ENCODE measurements around the gene CRMP1.

CRMP1 gene

DNA sequence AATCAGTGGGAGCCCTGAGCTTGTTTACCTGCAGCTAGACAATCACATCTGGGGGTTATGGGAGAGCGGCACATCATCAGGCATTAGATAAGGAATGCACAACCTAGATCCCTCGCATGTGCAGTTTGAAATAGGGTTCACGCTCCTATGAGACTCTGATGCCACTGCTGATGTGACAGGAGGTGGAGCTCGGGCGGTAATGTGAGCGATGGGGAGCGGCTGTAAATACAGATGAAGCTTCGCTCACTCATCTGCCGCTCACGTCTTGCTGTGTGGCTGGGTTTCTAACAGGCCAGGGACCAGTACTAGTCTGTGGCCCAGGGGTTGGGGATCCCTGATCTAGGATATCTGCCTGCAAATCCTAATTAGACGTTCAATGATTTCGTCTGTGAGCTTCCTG is 90.3 kb downstream of the CRMP1 start:
- 98% methylated on average over 12 of the region's 12 CpGs for WGBS
- H3K4me1 ChIP-seq (ENCODE audit: control insufficient read depth, insufficient read depth, low read depth, low read length): peaks cover 2% of the 10 kb centered on the region
- no peak for DNase-seq
- H4K8ac ChIP-seq (ENCODE audit: low read length): no peak overlapping the region
- H3K27ac ChIP-seq (ENCODE audit: low read length, poor library complexity, severe bottlenecking): no peak overlapping the region
- no peak overlapping the region for H2BK12ac ChIP-seq (ENCODE audit: low read length in 2 of 2)
- H3K23ac ChIP-seq (ENCODE audit: low read length in 2 of 2): no peak overlapping the region
- H2BK5ac ChIP-seq (ENCODE audit: low read depth, low read length, poor library complexity, severe bottlenecking): no peak overlapping the region
- no peak overlapping the region for H3K4ac ChIP-seq (ENCODE audit: low read depth in 1 of 2, low read length in 2 of 2)
- H3K4me2 ChIP-seq (ENCODE audit: low read length, poor library complexity, severe bottlenecking): no peak overlapping the region
- no peak overlapping the region for H2AK5ac ChIP-seq (ENCODE audit: low read length, severe bottlenecking)
- peaks cover 73 to 95% of the 10 kb centered on the region in 2 experiments for H3K36me3 ChIP-seq (ENCODE audit: control insufficient read depth in 1 of 2, insufficient read depth in 2 of 2, low read depth in 1 of 2, low read length in 2 of 2)
- no peak overlapping the region for H4K91ac ChIP-seq (ENCODE audit: low read length)
- no peak overlapping the region for H2BK15ac ChIP-seq (ENCODE audit: low read depth, poor library complexity, severe bottlenecking)
- no peak overlapping the region for H3K18ac ChIP-seq (ENCODE audit: low read depth in 1 of 2, low read length in 2 of 2)
- no peak overlapping the region for H3K4me3 ChIP-seq (ENCODE audit: insufficient read depth in 1 of 2, low read depth in 1 of 2, low read length in 2 of 2)
- H3K79me1 ChIP-seq (replicated peaks; ENCODE audit: low read length, poor library complexity, severe bottlenecking): peaks cover 27% of the 10 kb centered on the region
- no peaks in the 10 kb centered on the region for H3K9me3 ChIP-seq (ENCODE audit: control insufficient read depth, low read length)
- no peak overlapping the region for H3K14ac ChIP-seq (ENCODE audit: low read length in 2 of 2)
- H2BK120ac ChIP-seq (ENCODE audit: low read depth, low read length): no peak overlapping the region
- no peak overlapping the region for H2AFZ ChIP-seq (ENCODE audit: low read depth, low read length)
- no peak overlapping the region for H3K9ac ChIP-seq (ENCODE audit: low read length)
- no peaks in the 10 kb centered on the region for H3K27me3 ChIP-seq (ENCODE audit: control insufficient read depth in 1 of 2, insufficient read depth in 1 of 2, low read length in 2 of 2)

DNA sequence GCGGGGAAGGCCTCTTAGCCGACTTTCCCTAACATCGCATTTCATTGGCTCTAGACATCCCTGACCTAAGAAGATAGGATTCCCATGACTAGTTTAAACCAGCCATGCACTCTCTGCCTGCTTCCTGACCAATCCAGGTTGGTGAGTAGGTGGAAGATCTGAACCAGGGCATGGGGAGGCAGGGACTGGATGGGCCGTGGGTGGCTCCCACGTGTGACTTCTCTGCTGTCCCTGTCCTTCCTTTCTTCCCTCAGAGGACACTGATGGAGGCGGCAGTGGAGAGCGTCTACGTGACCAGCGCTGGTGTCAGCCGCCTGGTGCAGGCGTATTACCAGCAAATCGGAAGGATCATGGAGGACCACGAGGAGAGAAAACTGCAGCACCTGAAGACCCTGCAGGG is 91.2 kb downstream of the CRMP1 start:
- H4K8ac ChIP-seq (ENCODE audit: low read length): no peak overlapping the region
- H2BK5ac ChIP-seq (ENCODE audit: low read depth, low read length, poor library complexity, severe bottlenecking): no peak overlapping the region
- H2BK15ac ChIP-seq (ENCODE audit: low read depth, poor library complexity, severe bottlenecking): no peak overlapping the region
- WGBS: over 99% methylated on average over 10 of the region's 13 CpGs
- H3K36me3 ChIP-seq (ENCODE audit: control insufficient read depth in 1 of 2, insufficient read depth in 2 of 2, low read depth in 1 of 2, low read length in 2 of 2): peaks cover 74 to 95% of the 10 kb centered on the region in 2 experiments
- no peak overlapping the region for H2AFZ ChIP-seq (ENCODE audit: low read depth, low read length)
- H3K79me1 ChIP-seq (replicated peaks; ENCODE audit: low read length, poor library complexity, severe bottlenecking): peaks cover 29% of the 10 kb centered on the region
- no peak overlapping the region for H3K9ac ChIP-seq (ENCODE audit: low read length)
- peaks cover 1% of the 10 kb centered on the region for H3K4me1 ChIP-seq (ENCODE audit: control insufficient read depth, insufficient read depth, low read depth, low read length)
- DNase-seq: no peak
- no peak overlapping the region for H2AK5ac ChIP-seq (ENCODE audit: low read length, severe bottlenecking)
- no peaks in the 10 kb centered on the region for H3K9me3 ChIP-seq (ENCODE audit: control insufficient read depth, low read length)
- no peak overlapping the region for H3K4ac ChIP-seq (ENCODE audit: low read depth in 1 of 2, low read length in 2 of 2)
- no peak overlapping the region for H3K23ac ChIP-seq (ENCODE audit: low read length in 2 of 2)
- no peak overlapping the region for H3K4me2 ChIP-seq (ENCODE audit: low read length, poor library complexity, severe bottlenecking)
- H3K27ac ChIP-seq (ENCODE audit: low read length, poor library complexity, severe bottlenecking): no peak overlapping the region
- H4K91ac ChIP-seq (ENCODE audit: low read length): no peak overlapping the region
- no peak overlapping the region for H3K4me3 ChIP-seq (ENCODE audit: insufficient read depth in 1 of 2, low read depth in 1 of 2, low read length in 2 of 2)
- no peak overlapping the region for H3K18ac ChIP-seq (ENCODE audit: low read depth in 1 of 2, low read length in 2 of 2)
- H3K14ac ChIP-seq (ENCODE audit: low read length in 2 of 2): no peak overlapping the region
- no peak overlapping the region for H2BK120ac ChIP-seq (ENCODE audit: low read depth, low read length)
- H3K27me3 ChIP-seq (ENCODE audit: control insufficient read depth in 1 of 2, insufficient read depth in 1 of 2, low read length in 2 of 2): no peaks in the 10 kb centered on the region
- no peak overlapping the region for H2BK12ac ChIP-seq (ENCODE audit: low read length in 2 of 2)

DNA sequence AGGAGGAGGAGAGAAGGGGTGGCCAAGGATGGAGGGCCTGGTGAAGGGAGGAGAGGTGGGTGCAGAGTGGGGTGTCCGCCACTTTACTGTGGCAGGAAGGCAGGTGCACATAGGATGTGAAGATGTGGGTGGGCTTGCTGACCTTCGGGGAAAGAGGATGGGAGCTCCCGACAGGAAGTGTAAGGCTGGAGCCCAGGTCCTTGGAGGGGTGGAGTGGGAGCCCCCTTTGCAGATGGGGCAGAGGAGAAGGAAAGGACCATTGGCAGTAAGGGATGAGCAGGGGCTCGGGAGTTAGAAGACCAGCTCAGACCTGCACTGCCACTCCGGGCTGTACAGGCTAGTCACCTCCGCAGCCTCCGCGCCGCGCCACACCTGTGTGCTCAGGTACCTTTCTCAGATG is 92.4 kb downstream of the CRMP1 start:
- Histone ChIP-seq H3K9me3 (ENCODE audit: control insufficient read depth, low read length) (no peaks in the 10 kb centered on the region), H4K8ac (ENCODE audit: low read length) (no peak overlapping the region)

GRCh38 chr4:5799406-5799805 is 93.5 kb downstream of the CRMP1 start:
- H3K4me1 ChIP-seq (ENCODE audit: control insufficient read depth, insufficient read depth, low read depth, low read length): peaks cover 1% of the 10 kb centered on the region
- H2AK5ac ChIP-seq (ENCODE audit: low read length, severe bottlenecking): no peak overlapping the region
- no peak overlapping the region for H2BK12ac ChIP-seq (ENCODE audit: low read length in 2 of 2)
- no peak overlapping the region for H3K4me3 ChIP-seq (ENCODE audit: insufficient read depth in 1 of 2, low read depth in 1 of 2, low read length in 2 of 2)
- no peak overlapping the region for H3K27ac ChIP-seq (ENCODE audit: low read length, poor library complexity, severe bottlenecking)
- H2BK15ac ChIP-seq (ENCODE audit: low read depth, poor library complexity, severe bottlenecking): no peak overlapping the region
- no peaks in the 10 kb centered on the region for H3K27me3 ChIP-seq (ENCODE audit: control insufficient read depth in 1 of 2, insufficient read depth in 1 of 2, low read length in 2 of 2)
- peaks cover 19% of the 10 kb centered on the region for H3K79me1 ChIP-seq (replicated peaks; ENCODE audit: low read length, poor library complexity, severe bottlenecking)
- no peak overlapping the region for H3K14ac ChIP-seq (ENCODE audit: low read length in 2 of 2)
- H3K23ac ChIP-seq (ENCODE audit: low read length in 2 of 2): no peak overlapping the region
- no peak overlapping the region for H3K18ac ChIP-seq (ENCODE audit: low read depth in 1 of 2, low read length in 2 of 2)
- no peak overlapping the region for H3K4ac ChIP-seq (ENCODE audit: low read depth in 1 of 2, low read length in 2 of 2)
- H3K36me3 ChIP-seq (ENCODE audit: control insufficient read depth in 1 of 2, insufficient read depth in 2 of 2, low read depth in 1 of 2, low read length in 2 of 2): peaks cover 73 to 95% of the 10 kb centered on the region in 2 experiments
- no peak overlapping the region for H4K8ac ChIP-seq (ENCODE audit: low read length)
- H3K4me2 ChIP-seq (ENCODE audit: low read length, poor library complexity, severe bottlenecking): no peak overlapping the region
- DNase-seq: no peak
- no peak overlapping the region for H2BK5ac ChIP-seq (ENCODE audit: low read depth, low read length, poor library complexity, severe bottlenecking)
- H4K91ac ChIP-seq (ENCODE audit: low read length): no peak overlapping the region
- 90% methylated on average over 11 of the region's 11 CpGs for whole genome bisulfite sequencing
- H2AFZ ChIP-seq (ENCODE audit: low read depth, low read length): no peak overlapping the region
- no peak overlapping the region for H3K9ac ChIP-seq (ENCODE audit: low read length)
- no peaks in the 10 kb centered on the region for H3K9me3 ChIP-seq (ENCODE audit: control insufficient read depth, low read length)
- H2BK120ac ChIP-seq (ENCODE audit: low read depth, low read length): no peak overlapping the region

More for the DNA sequence above, 92.4 kb downstream of the CRMP1 start:
- no peak overlapping the region for H2AK5ac ChIP-seq (ENCODE audit: low read length, severe bottlenecking)
- no peak overlapping the region for H3K18ac ChIP-seq (ENCODE audit: low read depth in 1 of 2, low read length in 2 of 2)
- peaks cover 1% of the 10 kb centered on the region for H3K4me1 ChIP-seq (ENCODE audit: control insufficient read depth, insufficient read depth, low read depth, low read length)
- no peak overlapping the region for H3K14ac ChIP-seq (ENCODE audit: low read length in 2 of 2)
- H3K4ac ChIP-seq (ENCODE audit: low read depth in 1 of 2, low read length in 2 of 2): no peak overlapping the region
- H2AFZ ChIP-seq (ENCODE audit: low read depth, low read length): no peak overlapping the region
- DNase-seq: no peak
- H2BK15ac ChIP-seq (ENCODE audit: low read depth, poor library complexity, severe bottlenecking): no peak overlapping the region
- 97% methylated on average over 6 of the region's 10 CpGs for WGBS
- H3K27me3 ChIP-seq (ENCODE audit: control insufficient read depth in 1 of 2, insufficient read depth in 1 of 2, low read length in 2 of 2): no peaks in the 10 kb centered on the region
- peaks cover 29% of the 10 kb centered on the region for H3K79me1 ChIP-seq (replicated peaks; ENCODE audit: low read length, poor library complexity, severe bottlenecking)
- H3K4me3 ChIP-seq (ENCODE audit: insufficient read depth in 1 of 2, low read depth in 1 of 2, low read length in 2 of 2): peak overlapping the region in 1 of 2 experiments; percentile 7
- peaks cover 77 to 97% of the 10 kb centered on the region in 2 experiments for H3K36me3 ChIP-seq (ENCODE audit: control insufficient read depth in 1 of 2, insufficient read depth in 2 of 2, low read depth in 1 of 2, low read length in 2 of 2)
- no peak overlapping the region for H2BK12ac ChIP-seq (ENCODE audit: low read length in 2 of 2)
- H4K91ac ChIP-seq (ENCODE audit: low read length): no peak overlapping the region
- no peak overlapping the region for H2BK120ac ChIP-seq (ENCODE audit: low read depth, low read length)
- no peak overlapping the region for H3K27ac ChIP-seq (ENCODE audit: low read length, poor library complexity, severe bottlenecking)
- no peak overlapping the region for H3K23ac ChIP-seq (ENCODE audit: low read length in 2 of 2)
- H3K9ac ChIP-seq (ENCODE audit: low read length): no peak overlapping the region
- no peak overlapping the region for H2BK5ac ChIP-seq (ENCODE audit: low read depth, low read length, poor library complexity, severe bottlenecking)
- H3K4me2 ChIP-seq (ENCODE audit: low read length, poor library complexity, severe bottlenecking): no peak overlapping the region

Data from mesenchymal stem cell (in vitro differentiated cells and primary cell).